ENCODE data around the gene ANXA11.

The ANXA11 gene

GRCh38 chr10:80187465-80188409 is 17.6 kb downstream of the ANXA11 start:
- DNase-seq = no peak

- DNase-seq = no peak
These were observed 18.3 kb downstream of the ANXA11 start for GRCh38 chr10:80187060-80187459.

DNA sequence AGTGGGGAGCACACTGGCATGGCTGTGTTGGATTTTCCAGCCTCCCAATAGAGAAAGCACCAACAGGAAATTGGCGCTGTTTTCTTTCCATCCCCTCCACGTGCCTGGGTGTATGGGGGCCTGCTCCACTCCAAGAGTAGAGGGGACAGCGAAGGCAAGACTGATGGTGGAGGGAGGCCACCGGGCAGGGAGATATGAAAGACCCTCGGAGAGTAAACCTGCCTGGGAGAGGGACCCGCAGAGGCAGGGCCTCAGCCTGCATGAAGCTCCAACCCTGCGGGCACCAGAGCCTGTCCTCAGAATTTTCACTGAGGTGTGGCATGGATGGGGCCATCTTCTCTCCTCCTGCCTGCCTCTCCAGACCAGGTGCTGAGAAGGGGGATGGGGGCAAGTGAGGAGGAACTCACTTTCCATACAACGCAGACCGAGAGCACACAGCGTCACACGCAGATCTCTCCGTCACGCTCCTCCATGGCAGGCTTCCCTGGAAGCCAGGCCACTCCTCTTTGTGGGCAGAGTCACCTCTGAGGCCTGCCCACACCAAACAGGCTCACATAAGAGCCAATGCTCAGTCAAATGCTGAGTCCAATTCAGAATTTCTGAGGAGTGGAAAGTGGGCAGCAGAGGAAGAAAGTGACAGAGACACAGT is 18.8 kb downstream of the ANXA11 start:
- DNase-seq = no peak

DNA sequence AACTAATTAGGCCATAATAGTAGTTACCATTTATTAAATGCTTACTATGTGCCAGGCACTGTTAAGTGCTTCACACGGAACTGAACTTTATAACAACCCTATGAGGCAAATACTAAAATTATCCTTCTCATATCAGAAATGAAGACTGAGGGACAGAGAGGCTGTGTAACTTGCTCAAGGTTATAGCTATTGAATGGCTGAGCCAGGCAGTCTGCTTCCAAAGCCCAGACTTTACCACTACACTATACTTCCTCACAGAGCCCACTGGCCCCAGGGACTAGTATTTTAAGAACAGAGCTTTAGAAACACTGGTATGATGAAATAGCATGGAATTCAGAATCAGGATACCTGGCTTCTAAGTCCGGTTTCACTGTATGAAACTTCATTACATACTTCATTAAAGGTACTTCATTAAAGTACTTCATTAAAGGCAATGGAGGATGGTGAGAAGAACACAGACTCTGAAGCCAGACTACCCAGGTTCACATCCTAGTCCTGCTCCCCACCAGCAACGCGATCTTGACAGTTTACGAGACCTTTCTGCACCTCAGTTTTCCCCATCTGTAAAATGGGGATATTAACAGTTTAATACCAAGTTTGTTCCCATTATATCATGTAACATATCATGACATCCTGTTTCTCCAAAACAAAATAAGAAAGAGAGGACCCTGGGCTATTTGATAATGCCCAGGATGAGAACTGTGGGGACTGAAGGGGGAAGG is 19.6 kb downstream of the ANXA11 start:
- no peak for DNase-seq

GRCh38 chr10:80184291-80184690 is 21.0 kb downstream of the ANXA11 start:
- DNase-seq = no peak

GRCh38 chr10:80183436-80183835 is 21.9 kb downstream of the ANXA11 start:
- no peak for DNase-seq

GRCh38 chr10:80182986-80183385 is 22.4 kb downstream of the ANXA11 start:
- no peak for DNase-seq

DNA sequence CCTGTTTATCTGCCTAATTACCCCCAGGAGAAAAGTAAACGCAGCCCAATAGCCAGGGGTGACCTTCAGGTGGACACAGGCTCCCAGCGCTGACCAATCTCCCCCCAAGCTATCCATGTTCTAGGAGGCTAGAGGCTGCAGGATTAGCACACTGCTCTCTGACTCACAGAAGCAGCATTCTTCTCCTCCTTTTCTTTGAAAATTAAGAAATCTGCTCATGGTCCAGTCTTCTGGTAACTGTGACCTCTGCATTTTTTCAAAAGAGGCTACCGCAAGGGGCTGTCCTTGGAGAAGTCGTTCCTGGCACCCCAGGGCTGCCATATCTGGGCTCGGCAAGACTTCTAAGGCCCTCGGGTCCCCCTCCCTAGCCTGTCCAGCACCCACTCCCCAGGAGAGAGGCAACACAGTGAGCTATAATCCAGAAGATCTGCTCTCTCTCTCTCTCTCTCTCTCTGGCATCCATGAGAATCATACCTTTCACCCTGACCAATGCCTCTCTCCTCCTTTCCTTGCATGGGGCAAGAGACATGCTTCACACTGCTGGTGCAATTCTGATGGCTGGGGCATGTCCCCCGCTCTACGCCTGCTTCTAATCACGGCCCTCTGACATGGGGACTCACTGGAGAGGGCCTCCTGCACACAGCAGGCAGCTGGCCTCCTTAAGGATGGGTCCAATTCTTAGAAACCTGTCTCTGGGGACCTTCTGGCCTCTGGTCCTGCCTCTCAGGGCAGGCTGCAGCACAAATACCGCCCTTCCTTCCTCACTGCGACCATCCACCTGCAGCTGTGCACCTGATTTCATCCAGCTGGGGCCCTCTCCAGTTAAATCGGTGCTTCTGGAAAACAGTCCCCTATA is 27.3 kb downstream of the ANXA11 start:
- no peak for DNase-seq

DNA sequence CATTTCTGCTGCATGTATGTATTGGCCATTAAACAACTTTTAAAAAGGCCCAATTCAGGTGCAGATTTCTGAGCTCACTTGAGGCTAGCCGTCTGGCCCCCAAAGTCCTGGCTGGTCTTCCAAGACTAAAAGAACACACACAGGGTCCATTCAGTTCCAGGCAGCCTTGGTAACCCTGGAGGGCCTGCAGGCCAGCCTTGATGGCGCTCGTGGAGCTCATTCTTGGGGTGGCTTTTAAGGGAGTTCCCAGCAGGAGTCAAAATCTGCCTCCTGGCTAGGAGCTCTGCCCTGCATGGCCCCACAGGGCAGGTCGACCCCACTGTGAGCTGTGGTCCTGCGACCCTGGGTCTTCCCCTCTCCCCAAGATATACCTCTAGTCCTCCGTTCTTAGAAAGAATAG is 28.8 kb downstream of the ANXA11 start:
- no peak for DNase-seq

DNA sequence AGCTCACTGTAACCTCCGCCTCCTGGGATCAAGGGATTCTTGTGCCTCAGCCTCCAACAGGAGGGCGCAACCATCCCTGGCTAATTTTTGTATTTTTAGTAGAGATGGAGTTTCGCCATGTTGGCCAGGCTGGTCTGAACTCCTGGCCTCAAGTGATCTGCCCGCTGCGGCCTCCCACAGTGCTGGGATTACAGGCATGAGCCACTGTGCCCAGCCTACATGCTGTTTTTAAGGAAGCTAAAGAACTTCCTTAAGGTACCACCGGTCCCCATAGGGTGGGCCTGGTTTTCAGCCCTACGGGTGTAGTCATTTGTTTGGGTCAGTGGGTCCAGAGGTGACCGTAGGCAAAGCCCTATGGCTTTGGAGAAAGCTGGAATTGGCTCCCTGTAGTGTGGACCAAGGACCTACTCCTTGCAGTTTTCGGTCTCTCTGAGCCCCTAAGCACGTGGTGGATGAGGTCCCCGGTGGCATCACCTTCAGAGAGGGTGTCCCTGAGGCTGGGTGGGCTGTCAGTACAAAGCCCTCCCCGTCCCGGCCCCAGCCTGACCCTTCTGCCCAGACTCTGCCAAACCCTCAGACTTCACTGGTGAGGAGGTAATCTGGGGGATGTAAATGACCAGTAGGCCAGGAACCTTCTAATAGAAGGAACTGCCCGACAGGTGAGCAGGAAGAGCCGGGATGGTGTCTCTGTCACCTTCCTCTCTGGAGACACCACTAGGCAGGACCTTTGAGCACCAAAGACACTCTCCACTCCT is 30.5 kb downstream of the ANXA11 start:
- no peak for DNase-seq

- no peak for DNase-seq
These were observed 31.9 kb downstream of the ANXA11 start for GRCh38 chr10:80173466-80173865.

- DNase-seq = no peak
These were observed 32.4 kb downstream of the ANXA11 start for GRCh38 chr10:80172896-80173295.

DNA sequence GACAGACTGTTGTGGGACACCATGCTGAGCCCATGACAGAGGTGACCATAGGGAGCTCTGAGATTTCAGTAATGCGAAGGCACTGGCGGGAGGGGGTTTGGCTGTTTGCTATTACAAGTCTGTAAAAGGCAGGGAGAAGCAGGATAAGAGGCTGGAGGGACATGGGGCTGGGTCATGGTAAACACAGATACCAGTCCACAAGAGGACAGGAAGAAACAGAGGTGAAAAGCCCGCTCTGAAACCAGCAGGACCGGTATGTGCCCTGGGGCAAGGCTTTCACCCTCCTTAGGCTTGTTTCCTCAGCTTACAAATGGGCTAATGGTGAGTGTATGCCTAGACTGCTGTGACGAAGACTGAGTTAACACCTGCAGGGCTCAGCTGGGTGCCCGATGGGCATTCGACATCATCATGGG is 34.1 kb downstream of the ANXA11 start:
- DNase-seq = no peak

DNA sequence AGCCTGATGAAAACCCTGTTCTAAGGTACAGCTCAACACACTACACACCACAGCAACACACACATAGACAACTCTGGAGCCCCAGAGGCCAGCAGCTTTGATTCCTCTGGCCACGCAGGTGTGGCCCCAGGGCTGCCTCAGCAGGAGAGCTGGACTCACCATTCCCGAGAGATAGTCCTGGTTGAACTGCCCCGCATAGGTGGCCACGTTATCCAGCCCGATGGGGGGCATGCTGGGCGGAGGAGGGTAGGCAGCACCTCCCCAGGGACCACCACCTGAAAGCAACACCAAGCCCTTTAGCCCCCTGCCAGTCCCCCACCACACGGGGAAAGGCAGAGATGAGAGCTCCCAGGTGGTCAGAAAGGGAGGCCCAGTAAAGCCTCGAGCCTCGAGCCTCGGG is 34.7 kb downstream of the ANXA11 start:
- DNase-seq = no peak

- DNase-seq = no peak
These were observed 35.3 kb downstream of the ANXA11 start for GRCh38 chr10:80170026-80170425.

DNA sequence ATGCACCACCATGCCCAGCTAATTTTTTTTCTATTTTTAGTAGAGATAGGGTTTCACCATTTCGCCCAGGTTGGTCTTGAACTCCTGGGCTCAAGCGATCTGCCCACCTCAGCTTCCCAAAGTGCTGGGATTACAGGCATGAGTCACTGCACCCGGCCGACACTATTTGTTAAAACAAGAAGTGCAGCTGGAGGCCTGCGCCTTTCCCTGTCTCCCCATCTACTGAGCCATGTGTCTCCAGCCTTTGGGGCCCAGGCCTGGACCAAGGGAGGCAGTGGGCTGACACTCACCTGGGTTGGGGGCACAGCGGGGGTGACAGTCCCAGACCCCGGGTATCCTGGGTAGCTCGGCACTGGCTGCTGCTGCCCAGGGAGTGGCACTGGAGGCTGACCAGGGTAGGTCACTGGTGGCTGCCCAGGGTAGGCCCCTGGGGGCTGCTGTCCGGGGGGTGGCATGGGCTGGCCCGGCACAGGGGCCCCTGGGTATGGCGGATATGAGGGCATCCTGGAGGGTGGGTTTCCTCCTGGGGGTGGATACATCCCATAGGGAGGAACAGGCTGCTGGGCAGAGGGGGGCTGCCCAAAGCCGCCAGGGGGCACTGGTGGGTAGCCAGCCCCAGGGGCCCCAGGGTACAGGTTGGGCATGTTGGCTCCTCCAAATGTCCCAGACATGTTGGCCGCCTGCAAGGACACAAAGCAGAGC is 36.5 kb downstream of the ANXA11 start:
- DNase-seq = no peak

- no peak for DNase-seq
These were observed 37.2 kb downstream of the ANXA11 start for GRCh38 chr10:80168162-80168511.

GRCh38 chr10:80167471-80168161 is 37.7 kb downstream of the ANXA11 start:
- no peak for DNase-seq

DNA sequence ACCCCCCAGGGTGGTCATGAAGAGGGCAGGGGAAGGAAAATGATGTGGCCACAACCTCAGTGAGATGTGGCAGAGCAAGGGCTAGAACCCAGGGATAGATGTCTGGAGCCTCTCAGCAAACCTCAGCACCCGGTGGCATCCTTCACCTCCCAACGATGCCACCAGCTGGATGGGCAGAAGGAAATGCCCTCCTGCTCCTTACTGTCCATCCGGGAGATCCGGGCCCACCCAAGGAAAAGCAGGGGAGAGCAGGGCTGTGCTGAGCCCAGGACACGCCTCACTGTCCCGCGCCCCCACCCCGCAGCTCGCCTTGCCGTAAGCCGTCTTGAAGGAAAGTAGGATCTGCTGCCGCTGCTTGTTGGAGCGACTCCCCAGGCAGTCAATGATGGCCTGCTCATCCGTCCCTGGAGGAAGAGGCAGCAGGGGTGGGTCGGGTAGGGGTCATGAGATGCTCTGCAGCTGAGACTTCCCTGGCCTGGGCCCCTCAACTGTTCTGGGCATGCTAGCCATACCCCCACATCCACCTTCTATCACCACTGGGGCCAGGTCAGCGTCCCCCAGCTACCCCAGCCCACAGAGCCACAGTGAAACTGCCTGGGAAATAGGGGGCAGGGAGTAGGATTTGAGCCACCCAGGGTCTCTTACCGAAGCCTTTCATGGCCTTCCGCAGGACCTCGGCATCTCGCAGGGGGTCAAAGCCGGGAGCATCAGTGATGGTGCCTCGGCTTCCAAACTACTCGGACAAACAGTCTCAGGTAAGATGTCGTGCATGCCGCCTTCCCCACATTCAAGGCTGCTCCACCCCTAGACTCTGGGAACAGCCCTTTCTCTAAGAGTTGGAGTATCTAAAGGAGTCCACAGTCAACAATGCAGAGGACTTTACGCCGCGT is 38.5 kb downstream of the ANXA11 start:
- no peak for DNase-seq

- no peak for DNase-seq
These were observed 40.2 kb downstream of the ANXA11 start for GRCh38 chr10:80165173-80165572.

Data from NCI-H526 treated with DMSO at 0.1 percent for 48 hours (cell line).